GM12878 (cell line): Measurements from ENCODE around the gene MPEG1. TPM values are rescaled to one million over a fixed set of nuclear protein-coding genes. Genes with fewer than 3 reads are reported as not detected.

Experiments used
- MEF2A ChIP-seq: IDR thresholded peaks from 2 replicates; pipeline ENCODE4 v1.6.1; 2011; ENCODE audit warnings: low read depth, mild to moderate bottlenecking, low read length, moderate library complexity; ENCODE audit not compliant: insufficient read depth
- MTA3 ChIP-seq: IDR thresholded peaks from 2 replicates; pipeline ENCODE4 v1.6.1; 2012; ENCODE audit warnings: low read length, inconsistent platforms, borderline replicate concordance
- NR2F1 ChIP-seq: fragments of 450-650 bp; conservative IDR thresholded peaks from 2 replicates; pipeline ENCODE4 v1.6.1; 2017; ENCODE audit warnings: mild to moderate bottlenecking
- SMARCA5 ChIP-seq: fragments of 450-650 bp; IDR thresholded peaks from 2 replicates; pipeline ENCODE4 v1.6.1; 2017; ENCODE audit warnings: mild to moderate bottlenecking
- STAT1 ChIP-seq: fragments of 450-650 bp; conservative IDR thresholded peaks from 2 replicates; pipeline ENCODE4 v1.6.1; 2014; ENCODE audit warnings: antibody characterized with exemption, mild to moderate bottlenecking
- WRNIP1 ChIP-seq: IDR thresholded peaks from 2 replicates; pipeline ENCODE4 v1.6.1; 2011; ENCODE audit warnings: low read depth, low read length, improper control_type of control experiment, borderline replicate concordance
- polyA plus RNA-seq, 11 experiments: library from polyadenylated mRNA; depleted of rRNA in 4 of 11; unstranded in 6 of 11; stranded (reverse) in 5 of 11; fragments of >200 nt; fragmentation: Nextera tagmentation in 4 of 11; fragmentation: Illumina TruSeq in 1 of 11; extraction: Ambion mirVana in 4 of 11; extraction: Trizol in 1 of 11; gene quantifications; 1 replicate in 1 of 11; 2 replicates in 10 of 11; pipeline versions ENCODE4 v1.2.1 to v1.2.3, GENCODE V29; 2011 to 2016; ENCODE audit warnings: inconsistent platforms in 2 of 11, missing spikeins in 2 of 11, low read depth in 1 of 11
- total RNA-seq, 4 experiments: library from RNA; depleted of rRNA in 3 of 4; stranded (reverse); fragments of >200 nt in 3 of 4; fragmentation: Illumina TruSeq in 1 of 4; extraction: Trizol in 1 of 4; gene quantifications; 2 replicates each; pipeline versions ENCODE4 v1.2.1 to v1.2.3, GENCODE V29; 2013 to 2021
- TF ChIP-seq, protein P1 (sequence below): IDR thresholded peaks from 2 replicates; pipeline ENCODE4 v1.6.1; 2011; ENCODE audit warnings: low read depth, low read length, improper control_type of control experiment, borderline replicate concordance
- TF ChIP-seq, protein P2 (sequence below): fragments of 450-650 bp; IDR thresholded peaks from 2 replicates; pipeline ENCODE4 v1.6.1; 2017; ENCODE audit warnings: antibody characterized with exemption, mild to moderate bottlenecking, moderate library complexity
- TF ChIP-seq, protein P3 (sequence below): fragments of 450-650 bp; formaldehyde crosslinking; IDR thresholded peaks from 2 replicates; pipeline ENCODE4 v1.5.0; 2022; ENCODE audit warnings: mild to moderate bottlenecking, missing genetic modification characterization

The MPEG1 gene
- total and polyA plus RNA-seq, 10 of the 15 experiments (the other 5 are each of a cell fraction or from before 2014, with no cell fraction given), result 1.3 to 15.6 (median 11.7) TPM; not detected in 1

GRCh38 chr11:59189986-59190385, 22.7 kb downstream of the MPEG1 start (continued):
- TF ChIP-seq, protein P1, sequence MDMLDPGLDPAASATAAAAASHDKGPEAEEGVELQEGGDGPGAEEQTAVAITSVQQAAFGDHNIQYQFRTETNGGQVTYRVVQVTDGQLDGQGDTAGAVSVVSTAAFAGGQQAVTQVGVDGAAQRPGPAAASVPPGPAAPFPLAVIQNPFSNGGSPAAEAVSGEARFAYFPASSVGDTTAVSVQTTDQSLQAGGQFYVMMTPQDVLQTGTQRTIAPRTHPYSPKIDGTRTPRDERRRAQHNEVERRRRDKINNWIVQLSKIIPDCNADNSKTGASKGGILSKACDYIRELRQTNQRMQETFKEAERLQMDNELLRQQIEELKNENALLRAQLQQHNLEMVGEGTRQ, result no peak
- TF ChIP-seq MTA3 (no peak), SMARCA5 (no peak), MEF2A (no peak), NR2F1 (no peak), STAT1 (no peak), WRNIP1 (no peak)
- TF ChIP-seq, protein P2, sequence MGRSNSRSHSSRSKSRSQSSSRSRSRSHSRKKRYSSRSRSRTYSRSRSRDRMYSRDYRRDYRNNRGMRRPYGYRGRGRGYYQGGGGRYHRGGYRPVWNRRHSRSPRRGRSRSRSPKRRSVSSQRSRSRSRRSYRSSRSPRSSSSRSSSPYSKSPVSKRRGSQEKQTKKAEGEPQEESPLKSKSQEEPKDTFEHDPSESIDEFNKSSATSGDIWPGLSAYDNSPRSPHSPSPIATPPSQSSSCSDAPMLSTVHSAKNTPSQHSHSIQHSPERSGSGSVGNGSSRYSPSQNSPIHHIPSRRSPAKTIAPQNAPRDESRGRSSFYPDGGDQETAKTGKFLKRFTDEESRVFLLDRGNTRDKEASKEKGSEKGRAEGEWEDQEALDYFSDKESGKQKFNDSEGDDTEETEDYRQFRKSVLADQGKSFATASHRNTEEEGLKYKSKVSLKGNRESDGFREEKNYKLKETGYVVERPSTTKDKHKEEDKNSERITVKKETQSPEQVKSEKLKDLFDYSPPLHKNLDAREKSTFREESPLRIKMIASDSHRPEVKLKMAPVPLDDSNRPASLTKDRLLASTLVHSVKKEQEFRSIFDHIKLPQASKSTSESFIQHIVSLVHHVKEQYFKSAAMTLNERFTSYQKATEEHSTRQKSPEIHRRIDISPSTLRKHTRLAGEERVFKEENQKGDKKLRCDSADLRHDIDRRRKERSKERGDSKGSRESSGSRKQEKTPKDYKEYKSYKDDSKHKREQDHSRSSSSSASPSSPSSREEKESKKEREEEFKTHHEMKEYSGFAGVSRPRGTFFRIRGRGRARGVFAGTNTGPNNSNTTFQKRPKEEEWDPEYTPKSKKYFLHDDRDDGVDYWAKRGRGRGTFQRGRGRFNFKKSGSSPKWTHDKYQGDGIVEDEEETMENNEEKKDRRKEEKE, result no peak
- TF ChIP-seq, protein P3, sequence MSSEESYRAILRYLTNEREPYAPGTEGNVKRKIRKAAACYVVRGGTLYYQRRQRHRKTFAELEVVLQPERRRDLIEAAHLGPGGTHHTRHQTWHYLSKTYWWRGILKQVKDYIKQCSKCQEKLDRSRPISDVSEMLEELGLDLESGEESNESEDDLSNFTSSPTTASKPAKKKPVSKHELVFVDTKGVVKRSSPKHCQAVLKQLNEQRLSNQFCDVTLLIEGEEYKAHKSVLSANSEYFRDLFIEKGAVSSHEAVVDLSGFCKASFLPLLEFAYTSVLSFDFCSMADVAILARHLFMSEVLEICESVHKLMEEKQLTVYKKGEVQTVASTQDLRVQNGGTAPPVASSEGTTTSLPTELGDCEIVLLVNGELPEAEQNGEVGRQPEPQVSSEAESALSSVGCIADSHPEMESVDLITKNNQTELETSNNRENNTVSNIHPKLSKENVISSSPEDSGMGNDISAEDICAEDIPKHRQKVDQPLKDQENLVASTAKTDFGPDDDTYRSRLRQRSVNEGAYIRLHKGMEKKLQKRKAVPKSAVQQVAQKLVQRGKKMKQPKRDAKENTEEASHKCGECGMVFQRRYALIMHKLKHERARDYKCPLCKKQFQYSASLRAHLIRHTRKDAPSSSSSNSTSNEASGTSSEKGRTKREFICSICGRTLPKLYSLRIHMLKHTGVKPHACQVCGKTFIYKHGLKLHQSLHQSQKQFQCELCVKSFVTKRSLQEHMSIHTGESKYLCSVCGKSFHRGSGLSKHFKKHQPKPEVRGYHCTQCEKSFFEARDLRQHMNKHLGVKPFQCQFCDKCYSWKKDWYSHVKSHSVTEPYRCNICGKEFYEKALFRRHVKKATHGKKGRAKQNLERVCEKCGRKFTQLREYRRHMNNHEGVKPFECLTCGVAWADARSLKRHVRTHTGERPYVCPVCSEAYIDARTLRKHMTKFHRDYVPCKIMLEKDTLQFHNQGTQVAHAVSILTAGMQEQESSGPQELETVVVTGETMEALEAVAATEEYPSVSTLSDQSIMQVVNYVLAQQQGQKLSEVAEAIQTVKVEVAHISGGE (CRISPR knock-in tag), result no peak
